ENCODE measurements around the gene SMKR1.
"Not testable (repeated sequence)": the region's sequence is repeated elsewhere in the genome, so short reads cannot be mapped to it uniquely, and the experiment has no call there.

The SMKR1 gene

GRCh38 chr7:129530795-129531391, 28.6 kb downstream of the SMKR1 start:
- DNase-seq, result peak; percentile 24

GRCh38 chr7:129531721-129532120, 29.4 kb downstream of the SMKR1 start:
- DNase-seq, result no peak

DNA sequence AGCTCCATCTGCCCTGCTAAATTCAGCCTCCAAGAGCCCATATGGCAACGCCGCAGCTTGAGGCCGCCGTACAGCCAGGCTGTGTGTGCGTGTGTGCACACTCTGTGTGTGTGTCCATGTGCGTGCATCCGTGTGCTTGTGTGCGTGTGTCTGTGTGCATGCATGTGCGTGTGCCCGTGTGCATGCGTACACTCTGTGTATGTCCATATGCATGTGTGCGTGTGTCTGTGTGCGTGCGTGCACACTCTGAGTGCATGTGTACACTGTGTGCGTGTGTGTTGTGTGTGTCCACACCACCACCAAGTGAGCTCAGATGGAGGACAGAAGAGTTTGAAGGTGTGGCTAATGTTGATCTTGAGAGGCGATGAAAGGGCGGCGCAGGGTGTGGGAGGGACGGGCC, 30.0 kb downstream of the SMKR1 start:
- no peak for DNase-seq

- DNase-seq, result not testable (repeated sequence)
Measured at GRCh38 chr7:129534558-129535274, 32.4 kb downstream of the SMKR1 start.

- no peak for DNase-seq
Measured at GRCh38 chr7:129535896-129536295, 33.6 kb downstream of the SMKR1 start.

DNA sequence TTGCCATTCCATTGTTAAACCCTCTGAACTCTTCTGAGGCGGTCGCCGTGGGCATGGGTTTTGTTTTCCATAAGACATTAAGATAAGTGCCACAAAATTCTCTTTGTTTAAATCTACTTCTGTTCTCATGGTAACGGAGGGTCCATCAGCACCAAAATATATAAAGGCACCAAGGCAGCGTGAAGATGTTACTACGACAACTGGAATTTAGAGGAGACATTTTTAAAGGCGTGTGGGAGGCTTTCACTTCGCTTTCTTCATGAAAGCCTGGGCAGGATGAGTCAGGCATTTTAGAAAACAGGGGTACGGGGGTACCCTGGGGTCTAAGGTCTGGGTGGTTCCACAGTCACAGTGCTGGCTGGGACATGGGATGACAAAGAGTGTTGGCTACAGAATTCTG, 34.0 kb downstream of the SMKR1 start:
- DNase-seq, result no peak

DNA sequence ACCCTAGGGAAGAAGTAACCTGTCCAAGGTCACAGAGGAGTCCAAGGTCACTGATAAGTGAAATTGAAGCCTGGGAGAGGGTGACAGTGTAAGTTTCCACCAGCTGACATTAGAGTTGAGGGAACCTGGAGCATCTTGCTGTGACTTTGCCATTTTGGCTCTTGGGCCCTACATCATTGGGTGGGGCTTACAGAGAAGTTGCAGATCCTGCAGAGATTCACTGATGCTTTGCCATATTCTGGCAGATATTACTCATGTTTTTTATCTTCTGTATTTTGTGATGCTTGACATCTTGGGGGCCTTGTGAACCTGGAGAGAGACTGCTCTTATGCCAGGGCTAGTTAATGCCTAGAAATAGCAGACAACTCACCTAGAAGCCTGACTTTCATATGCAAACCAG, 36.5 kb downstream of the SMKR1 start:
- no peak for DNase-seq

- no peak for DNase-seq
Measured at GRCh38 chr7:129540340-129540739, 38.0 kb downstream of the SMKR1 start.

DNA sequence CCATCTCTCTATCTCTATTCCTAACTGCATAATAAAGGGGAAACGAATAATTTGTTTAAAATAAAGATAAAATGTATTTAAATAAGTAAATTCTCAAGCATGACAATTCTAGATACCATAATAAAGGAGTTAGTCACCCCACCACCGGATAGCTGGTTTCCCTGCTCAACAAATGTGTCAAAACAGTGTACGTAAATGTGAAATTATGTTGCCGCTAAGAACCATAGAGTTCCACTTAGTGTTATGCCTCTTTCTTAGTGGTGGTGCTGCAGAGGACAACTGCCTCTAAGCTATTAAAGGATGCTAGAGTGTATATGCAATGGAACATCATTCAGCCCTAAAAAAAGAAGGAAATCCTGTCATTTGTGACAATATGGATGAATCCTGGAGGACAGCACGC, 42.4 kb downstream of the SMKR1 start:
- no peak for DNase-seq

GRCh38 chr7:129550693-129551360, 48.5 kb downstream of the SMKR1 start:
- no peak for DNase-seq

DNA sequence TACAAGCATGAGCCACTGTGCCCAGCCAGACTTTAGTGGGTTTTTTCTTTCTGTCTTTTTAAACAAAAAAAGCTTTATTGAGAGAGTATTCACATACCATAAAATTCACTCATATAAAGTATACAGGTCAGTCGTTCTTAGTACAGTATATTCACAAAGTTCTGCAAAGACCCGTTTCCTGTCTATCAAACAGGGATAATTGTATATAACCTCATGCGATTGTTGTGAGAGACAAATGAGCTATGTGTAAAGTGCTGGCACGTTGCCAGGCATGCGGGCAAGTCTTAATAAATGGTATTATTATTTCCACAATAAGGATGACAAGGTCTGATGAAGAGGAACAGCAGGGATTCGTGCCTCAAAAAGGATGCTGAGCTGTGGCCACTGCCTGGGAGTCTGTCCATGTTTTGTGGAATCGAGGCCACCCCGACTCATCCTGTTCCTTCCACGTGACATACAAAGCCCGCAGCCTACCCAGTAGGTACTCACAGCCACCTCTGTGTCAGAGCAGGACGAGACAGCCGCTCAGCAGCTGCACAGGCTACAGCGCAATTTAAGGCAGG, 51.6 kb downstream of the SMKR1 start:
- DNase-seq, result peak; percentile 43

- DNase-seq, result no peak
Measured at GRCh38 chr7:129556607-129557133, 54.3 kb downstream of the SMKR1 start.

- DNase-seq, result no peak
Measured at GRCh38 chr7:129557686-129558481, 55.6 kb downstream of the SMKR1 start.

- DNase-seq, result no peak
Measured at GRCh38 chr7:129559564-129559963, 57.2 kb downstream of the SMKR1 start.

GRCh38 chr7:129560831-129561230, 58.5 kb downstream of the SMKR1 start:
- no peak for DNase-seq

GRCh38 chr7:129561677-129562359, 59.5 kb downstream of the SMKR1 start:
- no peak for DNase-seq
